ENCODE measurements around the gene CHID1. TPM values are rescaled to one million over a fixed set of nuclear protein-coding genes. Genes with fewer than 3 reads are reported as not detected.

Gene CHID1
- total RNA-seq, 1 donor from 2014 or later: 56.6 TPM

DNA sequence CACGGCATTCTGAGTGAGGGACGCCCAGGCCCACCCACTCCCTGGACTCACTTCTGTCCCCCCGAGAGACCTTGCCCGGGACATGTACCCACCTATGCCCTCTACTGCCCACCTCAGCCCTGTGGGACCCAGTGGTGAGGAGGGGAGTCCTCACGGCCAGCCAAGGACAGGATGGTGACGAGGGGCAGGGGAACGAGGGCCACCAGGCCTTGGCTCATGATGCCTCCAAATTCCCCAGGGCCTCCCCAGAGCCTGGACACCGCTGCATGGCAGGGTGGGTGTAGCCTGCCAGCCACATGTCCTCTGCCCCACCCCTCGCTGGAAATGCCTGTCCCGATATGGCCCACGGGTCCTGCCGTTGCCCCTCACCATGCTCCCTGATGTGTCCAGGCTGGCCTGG is 41.8 kb downstream of the CHID1 start:
- Mint-ChIP-seq H3K4me1 (peaks cover 2% of the 10 kb centered on the region), H3K4me3 (no peak overlapping the region), H3K27me3 (ENCODE audit: insufficient read depth, low read depth) (peaks cover 4% of the 10 kb centered on the region), H3K27ac (no peak overlapping the region), H3K36me3 (peaks cover 2% of the 10 kb centered on the region), H3K9me3 (no peaks in the 10 kb centered on the region)
- no peak overlapping the region for H3K4me3 ChIP-seq
- no peak for DNase-seq (ENCODE audit: low spot score)
- H3K27me3 ChIP-seq: no peaks in the 10 kb centered on the region
- no peak overlapping the region for H3K9ac ChIP-seq
- no peak overlapping the region for H3K4me2 ChIP-seq
- TF ChIP-seq EZH2phosphoT487 (IDR thresholded peaks at IDR 0.05) (no peak), EZH2 (IDR thresholded peaks at IDR 0.05) (no peak)
- TF ChIP-seq, protein P1, sequence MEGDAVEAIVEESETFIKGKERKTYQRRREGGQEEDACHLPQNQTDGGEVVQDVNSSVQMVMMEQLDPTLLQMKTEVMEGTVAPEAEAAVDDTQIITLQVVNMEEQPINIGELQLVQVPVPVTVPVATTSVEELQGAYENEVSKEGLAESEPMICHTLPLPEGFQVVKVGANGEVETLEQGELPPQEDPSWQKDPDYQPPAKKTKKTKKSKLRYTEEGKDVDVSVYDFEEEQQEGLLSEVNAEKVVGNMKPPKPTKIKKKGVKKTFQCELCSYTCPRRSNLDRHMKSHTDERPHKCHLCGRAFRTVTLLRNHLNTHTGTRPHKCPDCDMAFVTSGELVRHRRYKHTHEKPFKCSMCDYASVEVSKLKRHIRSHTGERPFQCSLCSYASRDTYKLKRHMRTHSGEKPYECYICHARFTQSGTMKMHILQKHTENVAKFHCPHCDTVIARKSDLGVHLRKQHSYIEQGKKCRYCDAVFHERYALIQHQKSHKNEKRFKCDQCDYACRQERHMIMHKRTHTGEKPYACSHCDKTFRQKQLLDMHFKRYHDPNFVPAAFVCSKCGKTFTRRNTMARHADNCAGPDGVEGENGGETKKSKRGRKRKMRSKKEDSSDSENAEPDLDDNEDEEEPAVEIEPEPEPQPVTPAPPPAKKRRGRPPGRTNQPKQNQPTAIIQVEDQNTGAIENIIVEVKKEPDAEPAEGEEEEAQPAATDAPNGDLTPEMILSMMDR (IDR thresholded peaks at IDR 0.05): no peak
- no peak overlapping the region for H3K27ac ChIP-seq
- peaks cover 3% of the 10 kb centered on the region for H3F3A ChIP-seq (ENCODE audit: low read depth)
- H3K79me2 ChIP-seq (ENCODE audit: low read depth): no peaks in the 10 kb centered on the region
- no peak overlapping the region for H2AFZ ChIP-seq (replicated peaks)
- H4K20me1 ChIP-seq (ENCODE audit: low read depth): peaks cover 19% of the 10 kb centered on the region
- no peaks in the 10 kb centered on the region for H3K9me3 ChIP-seq (ENCODE audit: low read depth)
- H3K4me1 ChIP-seq: no peaks in the 10 kb centered on the region
- no peaks in the 10 kb centered on the region for H3K36me3 ChIP-seq

GRCh38 chr11:868394-868793 is 42.2 kb downstream of the CHID1 start:
- TF ChIP-seq EZH2 (IDR thresholded peaks at IDR 0.05) (no peak), EZH2phosphoT487 (IDR thresholded peaks at IDR 0.05) (no peak)
- TF ChIP-seq, protein P1 (IDR thresholded peaks at IDR 0.05): no peak
- peaks cover 2% of the 10 kb centered on the region for H3K4me1 Mint-ChIP-seq
- H3K4me3 ChIP-seq: no peak overlapping the region
- no peaks in the 10 kb centered on the region for H3K79me2 ChIP-seq (ENCODE audit: low read depth)
- DNase-seq (ENCODE audit: low spot score): no peak
- peaks cover 2% of the 10 kb centered on the region for H3K27me3 Mint-ChIP-seq (ENCODE audit: insufficient read depth, low read depth)
- H3K27ac ChIP-seq: no peak overlapping the region
- no peak overlapping the region for H3K9ac ChIP-seq
- no peaks in the 10 kb centered on the region for H3K9me3 Mint-ChIP-seq
- no peaks in the 10 kb centered on the region for H3K27me3 ChIP-seq
- H3F3A ChIP-seq (ENCODE audit: low read depth): peaks cover 3% of the 10 kb centered on the region
- no peaks in the 10 kb centered on the region for H3K36me3 Mint-ChIP-seq
- H4K20me1 ChIP-seq (ENCODE audit: low read depth): peaks cover 19% of the 10 kb centered on the region
- H3K4me1 ChIP-seq: peaks cover 3% of the 10 kb centered on the region
- no peak overlapping the region for H3K4me3 Mint-ChIP-seq
- H2AFZ ChIP-seq (replicated peaks): no peak overlapping the region
- no peaks in the 10 kb centered on the region for H3K36me3 ChIP-seq
- H3K9me3 ChIP-seq (ENCODE audit: low read depth): no peaks in the 10 kb centered on the region
- no peak overlapping the region for H3K4me2 ChIP-seq
- no peak overlapping the region for H3K27ac Mint-ChIP-seq

DNA sequence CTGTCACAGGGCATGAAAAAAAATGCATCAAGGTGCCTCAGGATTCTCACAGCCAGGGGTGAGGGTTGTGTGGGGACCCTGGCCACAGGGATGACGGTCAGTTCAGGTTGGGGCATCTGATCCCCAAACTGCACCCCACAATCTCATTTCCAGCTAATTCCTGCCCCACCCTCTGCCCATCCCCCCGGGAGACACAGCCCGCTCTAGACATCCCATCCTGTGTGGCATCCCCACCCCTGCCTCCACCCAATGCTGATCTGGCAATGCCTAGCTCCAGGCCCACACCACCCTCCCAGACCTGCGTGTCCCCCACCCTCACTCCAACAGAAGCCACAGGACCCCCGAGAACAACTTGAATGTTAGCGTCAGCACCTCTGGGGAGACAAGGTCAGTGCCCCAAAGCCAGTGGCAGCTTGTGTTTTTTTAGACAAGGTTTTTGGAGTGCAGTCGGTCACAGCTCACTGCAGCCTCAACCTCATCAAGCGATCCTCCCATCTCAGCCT is 42.7 kb downstream of the CHID1 start:
- peaks cover 8% of the 10 kb centered on the region for H3K4me1 ChIP-seq
- peaks cover 7% of the 10 kb centered on the region for H3K4me1 Mint-ChIP-seq
- no peak overlapping the region for H3K4me3 Mint-ChIP-seq
- H3K27ac Mint-ChIP-seq: no peak overlapping the region
- peaks cover 3% of the 10 kb centered on the region for H3F3A ChIP-seq (ENCODE audit: low read depth)
- H3K9me3 ChIP-seq (ENCODE audit: low read depth): no peaks in the 10 kb centered on the region
- no peaks in the 10 kb centered on the region for H3K9me3 Mint-ChIP-seq
- no peaks in the 10 kb centered on the region for H3K79me2 ChIP-seq (ENCODE audit: low read depth)
- H3K36me3 Mint-ChIP-seq: no peaks in the 10 kb centered on the region
- peaks cover 19% of the 10 kb centered on the region for H4K20me1 ChIP-seq (ENCODE audit: low read depth)
- H2AFZ ChIP-seq (replicated peaks): no peak overlapping the region
- TF ChIP-seq, protein P1 (IDR thresholded peaks at IDR 0.05): no peak
- TF ChIP-seq EZH2 (IDR thresholded peaks at IDR 0.05): no peak
- no peak for TF ChIP-seq EZH2phosphoT487 (IDR thresholded peaks at IDR 0.05)
- H3K4me3 ChIP-seq: no peak overlapping the region
- no peak overlapping the region for H3K9ac ChIP-seq
- no peak for DNase-seq (ENCODE audit: low spot score)
- no peak overlapping the region for H3K27ac ChIP-seq
- peaks cover 2% of the 10 kb centered on the region for H3K27me3 Mint-ChIP-seq (ENCODE audit: insufficient read depth, low read depth)
- no peaks in the 10 kb centered on the region for H3K36me3 ChIP-seq
- H3K4me2 ChIP-seq: no peak overlapping the region
- no peaks in the 10 kb centered on the region for H3K27me3 ChIP-seq
